ENCODE data around the gene AP4S1.

- TF ChIP-seq, protein P1, sequence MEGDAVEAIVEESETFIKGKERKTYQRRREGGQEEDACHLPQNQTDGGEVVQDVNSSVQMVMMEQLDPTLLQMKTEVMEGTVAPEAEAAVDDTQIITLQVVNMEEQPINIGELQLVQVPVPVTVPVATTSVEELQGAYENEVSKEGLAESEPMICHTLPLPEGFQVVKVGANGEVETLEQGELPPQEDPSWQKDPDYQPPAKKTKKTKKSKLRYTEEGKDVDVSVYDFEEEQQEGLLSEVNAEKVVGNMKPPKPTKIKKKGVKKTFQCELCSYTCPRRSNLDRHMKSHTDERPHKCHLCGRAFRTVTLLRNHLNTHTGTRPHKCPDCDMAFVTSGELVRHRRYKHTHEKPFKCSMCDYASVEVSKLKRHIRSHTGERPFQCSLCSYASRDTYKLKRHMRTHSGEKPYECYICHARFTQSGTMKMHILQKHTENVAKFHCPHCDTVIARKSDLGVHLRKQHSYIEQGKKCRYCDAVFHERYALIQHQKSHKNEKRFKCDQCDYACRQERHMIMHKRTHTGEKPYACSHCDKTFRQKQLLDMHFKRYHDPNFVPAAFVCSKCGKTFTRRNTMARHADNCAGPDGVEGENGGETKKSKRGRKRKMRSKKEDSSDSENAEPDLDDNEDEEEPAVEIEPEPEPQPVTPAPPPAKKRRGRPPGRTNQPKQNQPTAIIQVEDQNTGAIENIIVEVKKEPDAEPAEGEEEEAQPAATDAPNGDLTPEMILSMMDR (IDR thresholded peaks at IDR 0.05): no peak
- TF ChIP-seq EZH2 (IDR thresholded peaks at IDR 0.05): no peak
Observed at GRCh38 chr14:31109257-31109656, 83.8 kb downstream of the AP4S1 start.
